ENCODE data around the gene DLG2.

DNA sequence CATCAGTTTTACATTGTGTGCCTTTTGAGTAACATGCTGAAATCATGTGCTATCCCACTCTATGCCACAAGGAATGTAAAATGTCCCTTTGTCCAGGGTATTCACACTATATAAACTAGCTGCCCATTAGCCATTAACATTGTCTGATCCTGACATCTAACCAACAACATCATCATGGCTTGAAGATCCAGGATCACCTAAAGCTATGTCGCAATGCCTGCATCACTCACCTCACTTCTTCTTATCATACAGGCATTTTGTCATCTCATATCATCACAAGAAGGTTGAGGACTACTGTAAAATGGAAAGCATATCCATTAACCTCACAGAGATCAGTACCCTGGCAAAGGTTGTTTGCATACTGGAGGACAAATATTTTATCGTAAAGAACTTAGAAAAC is 742.3 kb downstream of the DLG2 start:
- no peak for TF ChIP-seq YY1 (IDR thresholded peaks at IDR 0.05; ENCODE audit: low read depth, low read length)
- no peak for TF ChIP-seq CBX5 (IDR thresholded peaks at IDR 0.05; ENCODE audit: low read depth, low read length)
- TF ChIP-seq SP1 (IDR thresholded peaks at IDR 0.05; ENCODE audit: low read depth, low read length) = no peak
- TF ChIP-seq, protein P1, sequence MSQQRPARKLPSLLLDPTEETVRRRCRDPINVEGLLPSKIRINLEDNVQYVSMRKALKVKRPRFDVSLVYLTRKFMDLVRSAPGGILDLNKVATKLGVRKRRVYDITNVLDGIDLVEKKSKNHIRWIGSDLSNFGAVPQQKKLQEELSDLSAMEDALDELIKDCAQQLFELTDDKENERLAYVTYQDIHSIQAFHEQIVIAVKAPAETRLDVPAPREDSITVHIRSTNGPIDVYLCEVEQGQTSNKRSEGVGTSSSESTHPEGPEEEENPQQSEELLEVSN (IDR thresholded peaks at IDR 0.05) = no peak
- TF ChIP-seq SIX5 (IDR thresholded peaks at IDR 0.05; ENCODE audit: low read depth, low read length) = no peak
- no peak for TF ChIP-seq BCL11A (IDR thresholded peaks at IDR 0.05; ENCODE audit: low read depth in 2 of 2, low read length in 2 of 2)
- no peak for TF ChIP-seq RNF2 (IDR thresholded peaks at IDR 0.05; ENCODE audit: borderline replicate concordance, low read depth, low read length, missing control alignments, poor library complexity, severe bottlenecking)
- TF ChIP-seq, protein P2, sequence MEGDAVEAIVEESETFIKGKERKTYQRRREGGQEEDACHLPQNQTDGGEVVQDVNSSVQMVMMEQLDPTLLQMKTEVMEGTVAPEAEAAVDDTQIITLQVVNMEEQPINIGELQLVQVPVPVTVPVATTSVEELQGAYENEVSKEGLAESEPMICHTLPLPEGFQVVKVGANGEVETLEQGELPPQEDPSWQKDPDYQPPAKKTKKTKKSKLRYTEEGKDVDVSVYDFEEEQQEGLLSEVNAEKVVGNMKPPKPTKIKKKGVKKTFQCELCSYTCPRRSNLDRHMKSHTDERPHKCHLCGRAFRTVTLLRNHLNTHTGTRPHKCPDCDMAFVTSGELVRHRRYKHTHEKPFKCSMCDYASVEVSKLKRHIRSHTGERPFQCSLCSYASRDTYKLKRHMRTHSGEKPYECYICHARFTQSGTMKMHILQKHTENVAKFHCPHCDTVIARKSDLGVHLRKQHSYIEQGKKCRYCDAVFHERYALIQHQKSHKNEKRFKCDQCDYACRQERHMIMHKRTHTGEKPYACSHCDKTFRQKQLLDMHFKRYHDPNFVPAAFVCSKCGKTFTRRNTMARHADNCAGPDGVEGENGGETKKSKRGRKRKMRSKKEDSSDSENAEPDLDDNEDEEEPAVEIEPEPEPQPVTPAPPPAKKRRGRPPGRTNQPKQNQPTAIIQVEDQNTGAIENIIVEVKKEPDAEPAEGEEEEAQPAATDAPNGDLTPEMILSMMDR (IDR thresholded peaks at IDR 0.05; ENCODE audit: control extremely low read depth in 1 of 3, insufficient read depth in 1 of 3, low read depth in 1 of 3, low read length in 3 of 3) = no peak
- no peak for TF ChIP-seq SUZ12 (IDR thresholded peaks at IDR 0.05; ENCODE audit: low read length)
